Testis (tissue), 2 donors: ENCODE data around the gene MAP3K9.

Experiments used
- POLR2A ChIP-seq: fragments of 450-650 bp; IDR thresholded peaks from one replicate; pipeline ENCODE4 v1.6.1; 2017; ENCODE audit warnings: antibody characterized with exemption, mild to moderate bottlenecking, moderate library complexity
- TF ChIP-seq, protein P1 (sequence below), 3 experiments: fragments of 450-650 bp in 2 of 3; fragments of 200-600 bp in 1 of 3; sonication (generic) in 1 of 3; IDR thresholded peaks; one replicate each; pipeline ENCODE4 v1.5.1; 2016 to 2019; ENCODE audit warnings: antibody characterized with exemption in 3 of 3, mild to moderate bottlenecking in 2 of 3, moderate library complexity in 1 of 3

GRCh38 chr14:70857496-70857890 lies 48.2 kb upstream of the MAP3K9 start:
- TF ChIP-seq, protein P1, sequence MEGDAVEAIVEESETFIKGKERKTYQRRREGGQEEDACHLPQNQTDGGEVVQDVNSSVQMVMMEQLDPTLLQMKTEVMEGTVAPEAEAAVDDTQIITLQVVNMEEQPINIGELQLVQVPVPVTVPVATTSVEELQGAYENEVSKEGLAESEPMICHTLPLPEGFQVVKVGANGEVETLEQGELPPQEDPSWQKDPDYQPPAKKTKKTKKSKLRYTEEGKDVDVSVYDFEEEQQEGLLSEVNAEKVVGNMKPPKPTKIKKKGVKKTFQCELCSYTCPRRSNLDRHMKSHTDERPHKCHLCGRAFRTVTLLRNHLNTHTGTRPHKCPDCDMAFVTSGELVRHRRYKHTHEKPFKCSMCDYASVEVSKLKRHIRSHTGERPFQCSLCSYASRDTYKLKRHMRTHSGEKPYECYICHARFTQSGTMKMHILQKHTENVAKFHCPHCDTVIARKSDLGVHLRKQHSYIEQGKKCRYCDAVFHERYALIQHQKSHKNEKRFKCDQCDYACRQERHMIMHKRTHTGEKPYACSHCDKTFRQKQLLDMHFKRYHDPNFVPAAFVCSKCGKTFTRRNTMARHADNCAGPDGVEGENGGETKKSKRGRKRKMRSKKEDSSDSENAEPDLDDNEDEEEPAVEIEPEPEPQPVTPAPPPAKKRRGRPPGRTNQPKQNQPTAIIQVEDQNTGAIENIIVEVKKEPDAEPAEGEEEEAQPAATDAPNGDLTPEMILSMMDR (IDR thresholded peaks at IDR 0.05) = no peak
- TF ChIP-seq POLR2A = no peak
